H1 (cell line): Measurements from ENCODE around the gene LRRN1. TPM values are rescaled to one million over a fixed set of nuclear protein-coding genes. Genes with fewer than 3 reads are reported as not detected.

Source experiments
- CTCF ChIA-PET: fragments of 300-600 bp; sonication (Branson Sonifier 250); formaldehyde crosslinking; loops from one replicate; lab custom pipeline; 2021; ENCODE audit not compliant: partially characterized antibody; lab: Charles Lee
- POLR2A ChIA-PET: fragments of 300-600 bp; sonication (Branson Sonifier 250); formaldehyde crosslinking; loops from one replicate; lab custom pipeline; 2021; ENCODE audit warnings: inconsistent platforms; ENCODE audit not compliant: partially characterized antibody; lab: Charles Lee
- DNase-seq, 2 experiments: peaks; one replicate each; pipeline versions ENCODE4 v3.0.0 to v3.0.0-alpha.2; 2010 to 2022; ENCODE audit warnings: low spot score in 2 of 2, low read depth in 1 of 2, mixed read lengths in 1 of 2
- FAIRE-seq: peaks from 2 replicates; lab custom pipeline; 2011; peaks lifted over from hg19 to GRCh38; lab: Jason Lieb, UNC
- H2AFZ ChIP-seq: 2 replicates; pipeline ENCODE4 v1.8.1; 2012; ENCODE audit warnings: low read length, inconsistent platforms
- H2AK5ac ChIP-seq: 2 replicates; pipeline ENCODE4 v1.6.1; 2013; ENCODE audit warnings: low read depth, low read length
- H2BK120ac ChIP-seq: replicated peaks from 2 replicates; pipeline ENCODE3; 2013; ENCODE audit warnings: low read depth, low read length, inconsistent platforms
- H2BK12ac ChIP-seq: 2 replicates; pipeline ENCODE4 v1.6.1; 2013; ENCODE audit warnings: low read depth, low read length
- H2BK15ac ChIP-seq: 2 replicates; pipeline ENCODE4 v1.6.1; 2013; ENCODE audit warnings: low read length
- H2BK20ac ChIP-seq: 2 replicates; pipeline ENCODE4 v1.6.1; 2013; ENCODE audit warnings: low read length
- H2BK5ac ChIP-seq: 2 replicates; pipeline ENCODE4 v1.6.1; 2013; ENCODE audit warnings: low read depth, low read length
- H3K14ac ChIP-seq: 2 replicates; pipeline ENCODE4 v1.6.1; 2013; ENCODE audit warnings: inconsistent platforms; ENCODE audit not compliant: insufficient read length
- H3K18ac ChIP-seq: 2 replicates; pipeline ENCODE4 v1.6.1; 2013; ENCODE audit warnings: low read length; ENCODE audit errors: extremely low read depth
- H3K23ac ChIP-seq: 2 replicates; pipeline ENCODE4 v1.6.1; 2013; ENCODE audit warnings: inconsistent platforms; ENCODE audit not compliant: insufficient read length
- H3K23me2 ChIP-seq: 2 replicates; pipeline ENCODE4 v1.6.1; 2013; ENCODE audit warnings: low read depth, low read length
- H3K27ac ChIP-seq: 2 replicates; pipeline ENCODE4 v1.6.1; 2011; ENCODE audit warnings: low read depth, low read length, inconsistent platforms
- H3K27me3 ChIP-seq, 4 experiments: replicated peaks in 1 of 4; 1 replicate in 1 of 4; 2 replicates in 3 of 4; pipeline versions ENCODE4 v1.6.1 to v1.8.1; 2011 to 2013; ENCODE audit warnings: low read length in 3 of 4, mild to moderate bottlenecking in 3 of 4, inconsistent platforms in 2 of 4, mixed read lengths in 2 of 4, moderate library complexity in 1 of 4; ENCODE audit not compliant: control insufficient read depth in 3 of 4, insufficient read depth in 3 of 4; ENCODE audit errors: extremely low read depth in 1 of 4
- H3K36me3 ChIP-seq, 4 experiments: 2 replicates each; pipeline versions ENCODE4 v1.6.1 to v1.8.1; 2011 to 2013; ENCODE audit warnings: mild to moderate bottlenecking in 4 of 4, low read length in 3 of 4, moderate library complexity in 2 of 4, control low read depth in 1 of 4, inconsistent platforms in 1 of 4; ENCODE audit not compliant: insufficient read depth in 4 of 4, control insufficient read depth in 2 of 4
- H3K4ac ChIP-seq: replicated peaks from 2 replicates; pipeline ENCODE3; 2013; ENCODE audit warnings: low read length, low read depth, mixed read lengths, inconsistent platforms; ENCODE audit not compliant: insufficient read length
- H3K4me1 ChIP-seq, 4 experiments: replicated peaks in 1 of 4; 1 replicate in 1 of 4; 2 replicates in 3 of 4; pipeline versions ENCODE4 v1.6.1 to v1.8.1; 2011 to 2013; ENCODE audit warnings: low read length in 3 of 4, inconsistent platforms in 2 of 4, mixed read lengths in 1 of 4; ENCODE audit not compliant: insufficient read depth in 4 of 4, control insufficient read depth in 3 of 4
- H3K4me2 ChIP-seq, 2 experiments: 2 replicates each; pipeline versions ENCODE4 v1.6.1 to v1.8.1; 2011 to 2013; ENCODE audit warnings: low read depth in 2 of 2, low read length in 2 of 2, control low read depth in 1 of 2, inconsistent platforms in 1 of 2, mild to moderate bottlenecking in 1 of 2; ENCODE audit not compliant: insufficient read depth in 1 of 2
- H3K4me3 ChIP-seq, 4 experiments: fragments of 200-600, 300-600 bp in 1 of 4; sonication (generic), shearing (Covaris generic), sonication (Bioruptor Twin) in 1 of 4; 2 replicates each; pipeline versions ENCODE4 v1.5.1 to v1.8.1; 2011 to 2016; ENCODE audit warnings: low read length in 4 of 4, low read depth in 3 of 4, control low read depth in 2 of 4, inconsistent platforms in 2 of 4, mild to moderate bottlenecking in 2 of 4, mixed read lengths in 1 of 4, moderate library complexity in 1 of 4; ENCODE audit not compliant: insufficient read depth in 2 of 4; ENCODE audit errors: extremely low read depth in 1 of 4
- H3K56ac ChIP-seq: replicated peaks from 2 replicates; pipeline ENCODE3; 2013; ENCODE audit warnings: low read depth, mild to moderate bottlenecking, mixed read lengths, low read length, inconsistent platforms; ENCODE audit not compliant: insufficient read length
- H3K79me1 ChIP-seq: 2 replicates; pipeline ENCODE4 v1.6.1; 2013; ENCODE audit warnings: low read depth, low read length, control low read depth
- H3K79me2 ChIP-seq, 2 experiments: 2 replicates each; pipeline versions ENCODE4 v1.6.1 to v1.8.1; 2012 to 2013; ENCODE audit warnings: low read length in 2 of 2, mild to moderate bottlenecking in 2 of 2, inconsistent platforms in 1 of 2; ENCODE audit not compliant: insufficient read depth in 2 of 2, control insufficient read depth in 1 of 2
- H3K9ac ChIP-seq, 4 experiments: replicated peaks in 1 of 4; 1 replicate in 1 of 4; 2 replicates in 3 of 4; pipeline versions ENCODE4 v1.6.1 to v1.8.1; 2011 to 2013; ENCODE audit warnings: low read depth in 3 of 4, low read length in 3 of 4, control low read depth in 2 of 4, mild to moderate bottlenecking in 2 of 4, moderate library complexity in 2 of 4, inconsistent platforms in 1 of 4; ENCODE audit errors: extremely low read depth in 1 of 4
- H3K9me3 ChIP-seq, 2 experiments: 2 replicates each; pipeline versions ENCODE4 v1.6.1 to v1.8.1; 2012 to 2013; ENCODE audit warnings: mild to moderate bottlenecking in 2 of 2, moderate library complexity in 2 of 2, control low read depth in 1 of 2, inconsistent platforms in 1 of 2, low read depth in 1 of 2, low read length in 1 of 2, mixed read lengths in 1 of 2; ENCODE audit not compliant: insufficient read depth in 2 of 2
- H4K20me1 ChIP-seq, 2 experiments: replicated peaks in 1 of 2; 2 replicates each; pipeline versions ENCODE3 to v1.8.1; 2011 to 2013; ENCODE audit warnings: inconsistent platforms in 2 of 2, low read length in 2 of 2, mild to moderate bottlenecking in 1 of 2; ENCODE audit not compliant: insufficient read depth in 2 of 2, control insufficient read depth in 1 of 2
- H4K5ac ChIP-seq: 2 replicates; pipeline ENCODE4 v1.6.1; 2013; ENCODE audit warnings: low read length, low read depth, mixed read lengths, inconsistent platforms; ENCODE audit not compliant: insufficient read length
- H4K8ac ChIP-seq: 2 replicates; pipeline ENCODE4 v1.8.0; 2013; ENCODE audit warnings: mild to moderate bottlenecking, moderate library complexity, low read length, inconsistent platforms; ENCODE audit not compliant: insufficient read depth; ENCODE audit errors: extremely low read depth
- H4K91ac ChIP-seq: replicated peaks from 2 replicates; pipeline ENCODE3; 2013; ENCODE audit warnings: low read length, mixed read lengths, inconsistent platforms; ENCODE audit not compliant: insufficient read length
- POLR2A ChIP-seq, 2 experiments: IDR thresholded peaks; 1 replicate in 1 of 2; 2 replicates in 1 of 2; pipeline ENCODE4 v1.6.1; 2011; ENCODE audit warnings: low read depth in 2 of 2, low read length in 2 of 2, mild to moderate bottlenecking in 2 of 2; ENCODE audit errors: control extremely low read depth in 1 of 2
- ZNF274 ChIP-seq: IDR thresholded peaks from 2 replicates; pipeline ENCODE4 v1.7.0; 2012; ENCODE audit warnings: low read length, borderline replicate concordance; ENCODE audit errors: extremely low read depth
- polyA plus RNA-seq, 7 experiments: library from polyadenylated mRNA; depleted of rRNA in 3 of 7; stranded (reverse) in 5 of 7; unstranded in 2 of 7; fragments of >200 nt in 5 of 7; fragments of 200-250 nt in 2 of 7; gene quantifications; 1 replicate in 5 of 7; 2 replicates in 1 of 7; 4 replicates in 1 of 7; pipeline versions ENCODE4 v1.2.1 to v1.2.3, GENCODE V29; 2011 to 2013; ENCODE audit warnings: missing spikeins in 2 of 7, mixed read lengths in 2 of 7
- total RNA-seq: library from RNA; stranded (reverse); fragmentation: NEBNext Ultra II Directional; extraction: Animal tissue kit (Norgen Biotek cat#: 25700); gene quantifications from 2 replicates; pipeline ENCODE4 v1.2.1, GENCODE V29; 2021

The LRRN1 gene
- total and polyA plus RNA-seq, 2 of the 8 experiments (the other 6 are each of a cell fraction or from before 2014, with no cell fraction given) = 159 to 199 TPM

GRCh38 chr3:3855056-3855455 lies 55.8 kb downstream of the LRRN1 start:
- no peak overlapping the region for H2BK5ac ChIP-seq
- no peak overlapping the region for H2BK15ac ChIP-seq
- no peak overlapping the region for H3K56ac ChIP-seq
- POLR2A ChIA-PET = interaction anchor here (0.6 to 2.9 kb wide), 3 partner anchors 31 to 1224 kb away, joined by 3 to 15 read pairs (median 4); no protein-coding TSS in a partner anchor
- no peak overlapping the region for H3K23ac ChIP-seq
- TF ChIP-seq POLR2A (IDR thresholded peaks at IDR 0.05; ENCODE audit: control extremely low read depth in 1 of 2, low read depth in 2 of 2, low read length in 2 of 2) = peak in 1 of 2 experiments; percentile 17; a peak in 1 of 3 replicates
- TF ChIP-seq ZNF274 = no peak
- H3K4me2 ChIP-seq = no peak overlapping the region
- no peak overlapping the region for H2BK20ac ChIP-seq
- no peaks in the 10 kb centered on the region for H3K79me1 ChIP-seq
- no peak overlapping the region for H3K27ac ChIP-seq
- no peak overlapping the region for H3K4me3 ChIP-seq
- H3K9me3 ChIP-seq = no peaks in the 10 kb centered on the region
- H4K20me1 ChIP-seq = peaks cover 5 to 10% of the 10 kb centered on the region in 2 experiments
- H2AK5ac ChIP-seq = no peak overlapping the region
- H3K23me2 ChIP-seq = no peaks in the 10 kb centered on the region
- H3K9ac ChIP-seq = no peak overlapping the region
- H4K8ac ChIP-seq = no peak overlapping the region
- H2BK120ac ChIP-seq = no peak overlapping the region
- CTCF ChIA-PET = interaction anchor here (1.5 to 3.3 kb wide), 2 partner anchors 143 to 417 kb away, joined by 3 to 12 read pairs; no protein-coding TSS in a partner anchor
- FAIRE-seq = no peak
- H2AFZ ChIP-seq = no peak overlapping the region
- no peak overlapping the region for H3K4ac ChIP-seq
- no peak overlapping the region for H3K14ac ChIP-seq
- H4K5ac ChIP-seq = no peak overlapping the region
- H3K4me1 ChIP-seq = peaks cover 0 to 3% (median 0%) of the 10 kb centered on the region in 4 experiments; a peak in 1 of 7 replicates
- H4K91ac ChIP-seq = no peak overlapping the region
- H3K36me3 ChIP-seq = no peaks in the 10 kb centered on the region
- no peaks in the 10 kb centered on the region for H3K27me3 ChIP-seq
- H3K79me2 ChIP-seq = no peaks in the 10 kb centered on the region
- no peak overlapping the region for H3K18ac ChIP-seq
- no peak for DNase-seq
- H2BK12ac ChIP-seq = no peak overlapping the region
